GM23338 (cell line): ENCODE data around the gene RAB3GAP1. TPM values are rescaled to one million over a fixed set of nuclear protein-coding genes. Genes with fewer than 3 reads are reported as not detected.
"Not testable (repeated sequence)": the region's sequence is repeated elsewhere in the genome, so short reads cannot be mapped to it uniquely, and the experiment has no call there.

Experiments
- ATAC-seq: fragments of 200-7000 bp; cut with Tn5 transposase; 3 replicates; pipeline ENCODE4 v1.9.1; 2020
- DNase-seq: peaks from one replicate; pipeline ENCODE4 v3.0.0-alpha.2; 2015; ENCODE audit warnings: low spot score
- H2AFZ ChIP-seq: fragments of 200-600 bp; sonication (generic); 2 replicates; pipeline ENCODE4 v1.8.0; 2016; ENCODE audit warnings: antibody characterized with exemption, mild to moderate bottlenecking, moderate library complexity
- H3F3A ChIP-seq: fragments of 200-600 bp; sonication (generic); replicated peaks from 2 replicates; pipeline ENCODE4 v1.8.0; 2017; ENCODE audit warnings: antibody characterized with exemption, mixed run types, low read depth
- H3K27ac ChIP-seq: fragments of 200-600 bp; sonication (generic); 2 replicates; pipeline ENCODE4 v1.6.1; 2016; ENCODE audit warnings: low read depth
- H3K27me3 ChIP-seq: fragments of 200-600 bp; sonication (generic); 2 replicates; pipeline ENCODE4 v1.8.0; 2016; ENCODE audit warnings: mild to moderate bottlenecking, mixed run types, moderate library complexity; ENCODE audit not compliant: insufficient read depth
- H3K36me3 ChIP-seq: fragments of 200-600 bp; sonication (generic); 2 replicates; pipeline ENCODE4 v1.8.0; 2016; ENCODE audit warnings: mild to moderate bottlenecking; ENCODE audit not compliant: insufficient read depth
- H3K4me1 ChIP-seq: fragments of 200-600 bp; sonication (generic); 2 replicates; pipeline ENCODE4 v1.8.0; 2016; ENCODE audit warnings: mild to moderate bottlenecking, moderate library complexity; ENCODE audit not compliant: insufficient read depth
- H3K4me2 ChIP-seq: fragments of 200-600 bp; sonication (generic); 2 replicates; pipeline ENCODE4 v1.7.1; 2017; ENCODE audit warnings: mixed run types
- H3K4me3 ChIP-seq: fragments of 200-600 bp; sonication (generic); 2 replicates; pipeline ENCODE4 v1.6.1; 2016; ENCODE audit warnings: mixed run types
- H3K79me2 ChIP-seq: fragments of 200-600 bp; sonication (generic); replicated peaks from 2 replicates; pipeline ENCODE4 v1.8.0; 2017; ENCODE audit warnings: mild to moderate bottlenecking; ENCODE audit not compliant: insufficient read depth
- H3K9me2 ChIP-seq: fragments of 200-600 bp; sonication (generic); 2 replicates; pipeline ENCODE4 v1.8.0; 2017; ENCODE audit not compliant: insufficient read depth
- H4K20me1 ChIP-seq: fragments of 200-600 bp; sonication (generic); replicated peaks from 2 replicates; pipeline ENCODE4 v1.8.0; 2017; ENCODE audit warnings: mild to moderate bottlenecking; ENCODE audit not compliant: insufficient read depth
- H3K27ac Mint-ChIP-seq: 2 replicates; pipeline ENCODE4 v1.8.0; 2020; ENCODE audit warnings: inconsistent platforms, mild to moderate bottlenecking, moderate library complexity, mixed read lengths
- H3K27me3 Mint-ChIP-seq: 3 replicates; pipeline ENCODE4 v1.8.0; 2022; ENCODE audit warnings: low read depth, mild to moderate bottlenecking, moderate library complexity, mixed read lengths, inconsistent platforms; ENCODE audit not compliant: insufficient read depth, poor library complexity
- H3K36me3 Mint-ChIP-seq: 3 replicates; pipeline ENCODE4 v1.8.0; 2021; ENCODE audit warnings: low read depth, mild to moderate bottlenecking, inconsistent platforms, moderate library complexity, mixed read lengths
- H3K4me1 Mint-ChIP-seq: 3 replicates; pipeline ENCODE4 v1.8.0; 2020; ENCODE audit warnings: mild to moderate bottlenecking, inconsistent platforms, mixed read lengths
- H3K4me3 Mint-ChIP-seq: 3 replicates; pipeline ENCODE4 v1.8.0; 2021; ENCODE audit warnings: moderate library complexity, mild to moderate bottlenecking, inconsistent platforms, mixed read lengths
- H3K9me3 Mint-ChIP-seq: 3 replicates; pipeline ENCODE4 v1.8.0; 2020; ENCODE audit warnings: moderate library complexity, mild to moderate bottlenecking, inconsistent platforms, mixed read lengths
- EZH2 ChIP-seq: fragments of 200-600 bp; sonication (generic); IDR thresholded peaks from one replicate; pipeline ENCODE4 v1.8.0; 2017; ENCODE audit warnings: antibody characterized with exemption, mild to moderate bottlenecking, low read depth; ENCODE audit not compliant: unreplicated experiment
- POLR2AphosphoS5 ChIP-seq: IDR thresholded peaks from 2 replicates; pipeline ENCODE4 v1.6.1; 2016; ENCODE audit warnings: antibody characterized with exemption, low read depth
- STAT1 ChIP-seq: IDR thresholded peaks from one replicate; pipeline ENCODE4 v1.6.1; 2016; ENCODE audit warnings: antibody characterized with exemption; ENCODE audit not compliant: unreplicated experiment
- ZNF331 ChIP-seq: fragments of 250-450 bp; sonication (Bioruptor Pico); IDR thresholded peaks from 2 replicates; pipeline ENCODE4 v1.5.0; 2020; ENCODE audit warnings: low read depth, mild to moderate bottlenecking, moderate library complexity
- polyA plus RNA-seq: library from polyadenylated mRNA; unstranded; fragments of >200 nt; fragmentation: Nextera tagmentation; extraction: Ambion mirVana; gene quantifications from 2 replicates; pipeline ENCODE4 v1.2.1, GENCODE V29; 2016
- total RNA-seq: library from RNA; depleted of rRNA; stranded (reverse); fragments of >200 nt; shearing (Covaris generic); gene quantifications from 2 replicates; pipeline ENCODE4 v1.2.3, GENCODE V29; 2014
- TF ChIP-seq, protein P1 (sequence below), 2 experiments: fragments of 200-600 bp in 1 of 2; sonication (generic) in 1 of 2; conservative IDR thresholded peaks; 2 replicates each; pipeline versions ENCODE4 v1.5.1 to v1.6.1; 2016 to 2017; ENCODE audit warnings: antibody characterized with exemption in 2 of 2, low read depth in 2 of 2, mild to moderate bottlenecking in 2 of 2, moderate library complexity in 1 of 2
- TF ChIP-seq, protein P2 (sequence below): fragments of 250-450 bp; sonication (Bioruptor Pico); IDR thresholded peaks from 2 replicates; pipeline ENCODE4 v1.5.0; 2020; ENCODE audit warnings: mild to moderate bottlenecking, moderate library complexity

RAB3GAP1 gene
- total and polyA plus RNA-seq, 2 experiments from 2014 or later: 22.5 to 40.4 TPM

DNA sequence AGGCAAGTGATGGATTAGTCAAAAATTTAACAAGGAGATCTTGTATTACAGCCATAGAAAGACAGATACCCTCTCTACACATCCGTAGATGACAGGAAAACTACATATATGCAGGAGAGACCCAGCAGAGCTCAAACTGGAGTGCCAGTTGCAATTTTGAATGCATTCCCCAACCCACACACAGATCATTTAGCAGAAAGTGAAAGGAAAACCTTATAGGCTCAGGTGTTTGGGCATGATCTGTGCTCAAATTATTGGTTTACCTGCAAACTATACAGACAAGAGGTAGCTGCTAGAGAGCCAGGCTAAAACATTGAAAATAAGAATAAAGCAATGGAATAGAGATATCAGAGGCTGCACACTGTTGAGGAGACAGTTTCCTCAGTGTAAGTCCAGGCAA, 51.8 kb downstream of the RAB3GAP1 start:
- Mint-ChIP-seq H3K27ac (no peak overlapping the region), H3K4me3 (no peak overlapping the region), H3K9me3 (peaks cover 28% of the 10 kb centered on the region), H3K36me3 (peaks cover 47% of the 10 kb centered on the region), H3K27me3 (no peaks in the 10 kb centered on the region), H3K4me1 (no peaks in the 10 kb centered on the region)
- no peak for DNase-seq
- no peaks in the 10 kb centered on the region for H3K27me3 ChIP-seq
- no peak overlapping the region for H2AFZ ChIP-seq
- no peak for TF ChIP-seq STAT1
- TF ChIP-seq POLR2AphosphoS5: no peak
- TF ChIP-seq, protein P1, sequence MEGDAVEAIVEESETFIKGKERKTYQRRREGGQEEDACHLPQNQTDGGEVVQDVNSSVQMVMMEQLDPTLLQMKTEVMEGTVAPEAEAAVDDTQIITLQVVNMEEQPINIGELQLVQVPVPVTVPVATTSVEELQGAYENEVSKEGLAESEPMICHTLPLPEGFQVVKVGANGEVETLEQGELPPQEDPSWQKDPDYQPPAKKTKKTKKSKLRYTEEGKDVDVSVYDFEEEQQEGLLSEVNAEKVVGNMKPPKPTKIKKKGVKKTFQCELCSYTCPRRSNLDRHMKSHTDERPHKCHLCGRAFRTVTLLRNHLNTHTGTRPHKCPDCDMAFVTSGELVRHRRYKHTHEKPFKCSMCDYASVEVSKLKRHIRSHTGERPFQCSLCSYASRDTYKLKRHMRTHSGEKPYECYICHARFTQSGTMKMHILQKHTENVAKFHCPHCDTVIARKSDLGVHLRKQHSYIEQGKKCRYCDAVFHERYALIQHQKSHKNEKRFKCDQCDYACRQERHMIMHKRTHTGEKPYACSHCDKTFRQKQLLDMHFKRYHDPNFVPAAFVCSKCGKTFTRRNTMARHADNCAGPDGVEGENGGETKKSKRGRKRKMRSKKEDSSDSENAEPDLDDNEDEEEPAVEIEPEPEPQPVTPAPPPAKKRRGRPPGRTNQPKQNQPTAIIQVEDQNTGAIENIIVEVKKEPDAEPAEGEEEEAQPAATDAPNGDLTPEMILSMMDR (conservative IDR thresholded peaks at IDR 0.05; ENCODE audit: low read depth in 2 of 2): no peak
- TF ChIP-seq EZH2: no peak
- TF ChIP-seq, protein P2, sequence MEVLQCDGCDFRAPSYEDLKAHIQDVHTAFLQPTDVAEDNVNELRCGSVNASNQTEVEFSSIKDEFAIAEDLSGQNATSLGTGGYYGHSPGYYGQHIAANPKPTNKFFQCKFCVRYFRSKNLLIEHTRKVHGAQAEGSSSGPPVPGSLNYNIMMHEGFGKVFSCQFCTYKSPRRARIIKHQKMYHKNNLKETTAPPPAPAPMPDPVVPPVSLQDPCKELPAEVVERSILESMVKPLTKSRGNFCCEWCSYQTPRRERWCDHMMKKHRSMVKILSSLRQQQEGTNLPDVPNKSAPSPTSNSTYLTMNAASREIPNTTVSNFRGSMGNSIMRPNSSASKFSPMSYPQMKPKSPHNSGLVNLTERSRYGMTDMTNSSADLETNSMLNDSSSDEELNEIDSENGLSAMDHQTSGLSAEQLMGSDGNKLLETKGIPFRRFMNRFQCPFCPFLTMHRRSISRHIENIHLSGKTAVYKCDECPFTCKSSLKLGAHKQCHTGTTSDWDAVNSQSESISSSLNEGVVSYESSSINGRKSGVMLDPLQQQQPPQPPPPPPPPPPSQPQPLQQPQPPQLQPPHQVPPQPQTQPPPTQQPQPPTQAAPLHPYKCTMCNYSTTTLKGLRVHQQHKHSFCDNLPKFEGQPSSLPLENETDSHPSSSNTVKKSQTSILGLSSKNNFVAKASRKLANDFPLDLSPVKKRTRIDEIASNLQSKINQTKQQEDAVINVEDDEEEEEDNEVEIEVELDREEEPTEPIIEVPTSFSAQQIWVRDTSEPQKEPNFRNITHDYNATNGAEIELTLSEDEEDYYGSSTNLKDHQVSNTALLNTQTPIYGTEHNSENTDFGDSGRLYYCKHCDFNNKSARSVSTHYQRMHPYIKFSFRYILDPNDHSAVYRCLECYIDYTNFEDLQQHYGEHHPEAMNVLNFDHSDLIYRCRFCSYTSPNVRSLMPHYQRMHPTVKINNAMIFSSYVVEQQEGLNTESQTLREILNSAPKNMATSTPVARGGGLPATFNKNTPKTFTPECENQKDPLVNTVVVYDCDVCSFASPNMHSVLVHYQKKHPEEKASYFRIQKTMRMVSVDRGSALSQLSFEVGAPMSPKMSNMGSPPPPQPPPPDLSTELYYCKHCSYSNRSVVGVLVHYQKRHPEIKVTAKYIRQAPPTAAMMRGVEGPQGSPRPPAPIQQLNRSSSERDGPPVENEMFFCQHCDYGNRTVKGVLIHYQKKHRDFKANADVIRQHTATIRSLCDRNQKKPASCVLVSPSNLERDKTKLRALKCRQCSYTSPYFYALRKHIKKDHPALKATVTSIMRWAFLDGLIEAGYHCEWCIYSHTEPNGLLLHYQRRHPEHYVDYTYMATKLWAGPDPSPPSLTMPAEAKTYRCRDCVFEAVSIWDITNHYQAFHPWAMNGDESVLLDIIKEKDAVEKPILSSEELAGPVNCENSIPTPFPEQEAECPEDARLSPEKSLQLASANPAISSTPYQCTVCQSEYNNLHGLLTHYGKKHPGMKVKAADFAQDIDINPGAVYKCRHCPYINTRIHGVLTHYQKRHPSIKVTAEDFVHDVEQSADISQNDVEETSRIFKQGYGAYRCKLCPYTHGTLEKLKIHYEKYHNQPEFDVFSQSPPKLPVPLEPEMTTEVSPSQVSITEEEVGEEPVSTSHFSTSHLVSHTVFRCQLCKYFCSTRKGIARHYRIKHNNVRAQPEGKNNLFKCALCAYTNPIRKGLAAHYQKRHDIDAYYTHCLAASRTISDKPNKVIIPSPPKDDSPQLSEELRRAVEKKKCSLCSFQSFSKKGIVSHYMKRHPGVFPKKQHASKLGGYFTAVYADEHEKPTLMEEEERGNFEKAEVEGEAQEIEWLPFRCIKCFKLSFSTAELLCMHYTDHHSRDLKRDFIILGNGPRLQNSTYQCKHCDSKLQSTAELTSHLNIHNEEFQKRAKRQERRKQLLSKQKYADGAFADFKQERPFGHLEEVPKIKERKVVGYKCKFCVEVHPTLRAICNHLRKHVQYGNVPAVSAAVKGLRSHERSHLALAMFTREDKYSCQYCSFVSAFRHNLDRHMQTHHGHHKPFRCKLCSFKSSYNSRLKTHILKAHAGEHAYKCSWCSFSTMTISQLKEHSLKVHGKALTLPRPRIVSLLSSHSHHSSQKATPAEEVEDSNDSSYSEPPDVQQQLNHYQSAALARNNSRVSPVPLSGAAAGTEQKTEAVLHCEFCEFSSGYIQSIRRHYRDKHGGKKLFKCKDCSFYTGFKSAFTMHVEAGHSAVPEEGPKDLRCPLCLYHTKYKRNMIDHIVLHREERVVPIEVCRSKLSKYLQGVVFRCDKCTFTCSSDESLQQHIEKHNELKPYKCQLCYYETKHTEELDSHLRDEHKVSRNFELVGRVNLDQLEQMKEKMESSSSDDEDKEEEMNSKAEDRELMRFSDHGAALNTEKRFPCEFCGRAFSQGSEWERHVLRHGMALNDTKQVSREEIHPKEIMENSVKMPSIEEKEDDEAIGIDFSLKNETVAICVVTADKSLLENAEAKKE (CRISPR knock-in tag): no peak
- no peak for TF ChIP-seq ZNF331 (CRISPR knock-in tag)
- no peak overlapping the region for H3K27ac ChIP-seq
- H3K36me3 ChIP-seq: no peaks in the 10 kb centered on the region
- no peaks in the 10 kb centered on the region for H3F3A ChIP-seq
- no peak overlapping the region for H3K4me2 ChIP-seq
- no peaks in the 10 kb centered on the region for H3K9me2 ChIP-seq
- H3K79me2 ChIP-seq: 0 out of 2 replicates have a peak, but pooled peaks cover 4% of the 10 kb centered on the region
- H3K4me3 ChIP-seq: no peak overlapping the region
- H3K4me1 ChIP-seq: no peaks in the 10 kb centered on the region
- no peaks in the 10 kb centered on the region for H4K20me1 ChIP-seq
- no peak for ATAC-seq

- not testable (repeated sequence) for H3K4me1 ChIP-seq, ATAC-seq, H3K27ac ChIP-seq, H3K27me3 Mint-ChIP-seq, H3F3A ChIP-seq, H3K27me3 ChIP-seq, H3K9me2 ChIP-seq, H4K20me1 ChIP-seq, H3K4me3 ChIP-seq, H3K4me3 Mint-ChIP-seq, H3K4me2 ChIP-seq, H2AFZ ChIP-seq, H3K27ac Mint-ChIP-seq, H3K4me1 Mint-ChIP-seq, H3K79me2 ChIP-seq, H3K36me3 ChIP-seq, DNase-seq
- Mint-ChIP-seq H3K36me3 (peaks cover 47% of the 10 kb centered on the region), H3K9me3 (peaks cover 28% of the 10 kb centered on the region)
Measured at GRCh38 chr2:135105513-135106316, 53.6 kb downstream of the RAB3GAP1 start.
